Measurements from ENCODE around the gene PRKAG3. TPM values are rescaled to one million over a fixed set of nuclear protein-coding genes. Genes with fewer than 3 reads are reported as not detected.

The PRKAG3 gene
- total and polyA plus RNA-seq, 9 of the 15 experiments (the other 6 are each of a cell fraction or from before 2014, with no cell fraction given) = not detected

DNA sequence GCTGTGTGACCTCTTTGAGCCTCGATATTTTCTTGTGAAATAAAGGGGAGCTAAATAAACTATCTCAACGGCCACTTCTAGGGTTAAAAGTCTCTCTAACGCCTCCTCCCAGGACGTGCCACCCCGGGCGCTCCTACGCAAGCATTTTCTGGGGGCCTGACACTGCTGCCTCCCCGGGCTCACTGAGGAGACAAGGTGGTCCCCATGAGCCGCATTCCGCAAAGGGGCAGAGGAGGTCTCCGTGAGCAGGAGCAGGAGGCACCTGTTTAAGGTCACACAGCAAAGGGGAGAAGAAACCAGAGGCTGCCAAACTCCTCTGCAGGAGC lies 48.1 kb upstream of the PRKAG3 start:
- H3K9me1 ChIP-seq (ENCODE audit: control insufficient read depth, insufficient read depth, low read length) = no peaks in the 10 kb centered on the region
- no TSS peak for BruUV-seq (replicated peaks)
- no peaks in the 10 kb centered on the region for H3K9me3 ChIP-seq (replicated peaks; ENCODE audit: control insufficient read depth, insufficient read depth, low read depth, low read length)
- no peak overlapping the region for H3K4me2 ChIP-seq (ENCODE audit: insufficient read depth, low read length)
- ChIA-PET CTCF (ENCODE audit: low intra/inter-chr PET ratio) (no interaction called here), POLR2A (interaction anchor here (1.1 kb wide), 1 partner anchor 10 kb away, joined by 3 read pairs; no protein-coding TSS in a partner anchor)
- DNase-seq (ENCODE audit: extremely low read depth in 1 of 4, low spot score in 3 of 4) (no peak), FAIRE-seq (no peak), ATAC-seq (no peak)
- H4K20me1 ChIP-seq (replicated peaks; ENCODE audit: control insufficient read depth, insufficient read depth, low read length) = peaks cover 10% of the 10 kb centered on the region; the same call in 1 of the 2 replicates
- no peak overlapping the region for H2AFZ ChIP-seq (ENCODE audit: low read depth, low read length)
- TF ChIP-seq TRIM28 (IDR thresholded peaks at IDR 0.05) = no peak
- TF ChIP-seq SMARCC2 (IDR thresholded peaks at IDR 0.05; ENCODE audit: low read depth) = no peak
- TF ChIP-seq FOXK1 (CRISPR knock-in tag; IDR thresholded peaks at IDR 0.05; ENCODE audit: borderline replicate concordance) = no peak
- no peak for TF ChIP-seq DPF2 (IDR thresholded peaks at IDR 0.05)
- TF ChIP-seq TBP (optimal IDR thresholded peaks at IDR 0.05; ENCODE audit: low read depth, low read length) = no peak
- no peak for TF ChIP-seq ZKSCAN8 (CRISPR knock-in tag; IDR thresholded peaks at IDR 0.05)
- TF ChIP-seq, protein P1, sequence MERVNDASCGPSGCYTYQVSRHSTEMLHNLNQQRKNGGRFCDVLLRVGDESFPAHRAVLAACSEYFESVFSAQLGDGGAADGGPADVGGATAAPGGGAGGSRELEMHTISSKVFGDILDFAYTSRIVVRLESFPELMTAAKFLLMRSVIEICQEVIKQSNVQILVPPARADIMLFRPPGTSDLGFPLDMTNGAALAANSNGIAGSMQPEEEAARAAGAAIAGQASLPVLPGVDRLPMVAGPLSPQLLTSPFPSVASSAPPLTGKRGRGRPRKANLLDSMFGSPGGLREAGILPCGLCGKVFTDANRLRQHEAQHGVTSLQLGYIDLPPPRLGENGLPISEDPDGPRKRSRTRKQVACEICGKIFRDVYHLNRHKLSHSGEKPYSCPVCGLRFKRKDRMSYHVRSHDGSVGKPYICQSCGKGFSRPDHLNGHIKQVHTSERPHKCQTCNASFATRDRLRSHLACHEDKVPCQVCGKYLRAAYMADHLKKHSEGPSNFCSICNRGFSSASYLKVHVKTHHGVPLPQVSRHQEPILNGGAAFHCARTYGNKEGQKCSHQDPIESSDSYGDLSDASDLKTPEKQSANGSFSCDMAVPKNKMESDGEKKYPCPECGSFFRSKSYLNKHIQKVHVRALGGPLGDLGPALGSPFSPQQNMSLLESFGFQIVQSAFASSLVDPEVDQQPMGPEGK (CRISPR knock-in tag; IDR thresholded peaks at IDR 0.05; ENCODE audit: borderline replicate concordance) = no peak
- no peak overlapping the region for H3K27ac ChIP-seq (ENCODE audit: extremely low read depth, low read depth, low read length)
- no peak overlapping the region for H3K9ac ChIP-seq (ENCODE audit: insufficient read depth in 1 of 2, low read depth in 2 of 2, low read length in 2 of 2)
- H3K36me3 ChIP-seq (ENCODE audit: control insufficient read depth, insufficient read depth, low read length) = no peaks in the 10 kb centered on the region
- in situ Hi-C loops (cut with MboI) (no loop called here), intact Hi-C loops (cut with micrococcal nuclease) (loop anchor here (5.0 kb wide), 1 partner anchor 98 kb away; no protein-coding TSS in a partner anchor)
- H3K4me3 ChIP-seq = no peak overlapping the region
- H3K4me1 ChIP-seq (replicated peaks in 1 of 2; ENCODE audit: control insufficient read depth in 2 of 2, insufficient read depth in 2 of 2, low read length in 2 of 2) = peaks cover 0 to 15% of the 10 kb centered on the region in 2 experiments; a peak in 3 of 5 replicates
- 34% methylated on average over 9 of the region's 11 CpGs for WGBS (ENCODE audit: insufficient coverage, low coverage, missing lambda C conversion rate)
- H3K79me2 ChIP-seq (ENCODE audit: control insufficient read depth, insufficient read depth, low read length) = no peaks in the 10 kb centered on the region
- peaks cover 0 to 34% of the 10 kb centered on the region in 2 experiments; a peak in 3 of 5 replicates for H3K27me3 ChIP-seq (ENCODE audit: control insufficient read depth in 2 of 2, insufficient read depth in 2 of 2, low read length in 2 of 2)

All from K562 (cell line).